ENCODE measurements around the gene RARS2.

The RARS2 gene

GRCh38 chr6:87574237-87574804 is 15.5 kb downstream of the RARS2 start:
- DNase-seq (ENCODE audit: low spot score) (no peak), FAIRE-seq (no peak)

DNA sequence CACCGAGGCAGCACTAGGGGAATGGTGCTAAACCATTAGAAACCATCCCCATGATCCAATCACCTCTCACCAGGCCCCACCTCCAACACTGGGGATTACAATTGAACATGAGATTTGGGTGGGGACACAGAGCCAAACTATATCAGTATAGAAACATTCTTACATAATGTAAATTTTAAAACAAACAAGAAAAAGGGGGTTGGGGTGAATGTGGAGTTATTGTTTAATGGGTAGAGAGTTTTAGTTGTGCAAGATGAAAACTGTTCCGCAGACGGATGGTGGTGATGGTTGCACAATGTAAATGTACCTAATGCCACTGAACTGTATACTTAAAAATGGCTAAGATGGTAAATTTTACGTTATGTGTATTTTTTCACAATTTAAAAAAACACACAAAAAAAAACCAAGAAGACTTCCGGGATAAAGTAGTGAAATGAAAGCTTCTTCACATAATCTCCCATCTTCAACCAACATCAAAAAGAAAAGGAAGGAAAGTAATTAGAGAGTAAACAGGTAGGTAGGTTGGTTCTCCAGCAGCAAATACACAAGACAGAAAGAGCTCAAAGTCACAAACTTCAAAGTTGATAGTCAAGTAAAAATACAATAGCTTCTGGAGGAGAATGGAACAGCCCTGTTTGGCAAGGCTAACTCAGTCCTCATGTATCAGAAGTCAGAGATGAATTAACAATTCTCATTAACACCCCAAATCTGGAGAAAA is 16.3 kb downstream of the RARS2 start:
- DNase-seq (ENCODE audit: low spot score) = no peak
- FAIRE-seq = no peak

- DNase-seq (ENCODE audit: low spot score) (no peak), FAIRE-seq (no peak)
Measured at GRCh38 chr6:87572883-87573282, 16.9 kb downstream of the RARS2 start.

- FAIRE-seq (no peak), DNase-seq (ENCODE audit: low spot score) (no peak)
Measured at GRCh38 chr6:87572021-87572420, 17.8 kb downstream of the RARS2 start.

DNA sequence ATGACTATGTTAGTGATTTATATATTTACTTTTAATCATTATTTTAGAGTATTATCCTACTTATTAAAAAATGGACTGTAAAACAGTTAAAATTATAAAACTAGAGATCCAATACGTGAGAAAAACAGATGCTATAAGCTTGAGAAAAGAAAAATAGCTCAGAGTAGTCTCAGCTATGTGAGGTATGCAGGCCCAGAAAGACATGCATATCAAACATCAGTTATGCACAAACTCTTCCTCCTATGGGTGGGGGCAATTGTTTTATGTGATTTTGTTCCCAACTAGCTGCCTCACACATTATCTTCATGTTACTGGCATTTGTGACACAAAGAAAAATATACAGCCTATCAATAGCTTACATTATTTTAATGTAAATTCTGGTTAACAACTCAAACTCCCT is 28.8 kb downstream of the RARS2 start:
- FAIRE-seq (no peak), DNase-seq (ENCODE audit: low spot score) (no peak)

DNA sequence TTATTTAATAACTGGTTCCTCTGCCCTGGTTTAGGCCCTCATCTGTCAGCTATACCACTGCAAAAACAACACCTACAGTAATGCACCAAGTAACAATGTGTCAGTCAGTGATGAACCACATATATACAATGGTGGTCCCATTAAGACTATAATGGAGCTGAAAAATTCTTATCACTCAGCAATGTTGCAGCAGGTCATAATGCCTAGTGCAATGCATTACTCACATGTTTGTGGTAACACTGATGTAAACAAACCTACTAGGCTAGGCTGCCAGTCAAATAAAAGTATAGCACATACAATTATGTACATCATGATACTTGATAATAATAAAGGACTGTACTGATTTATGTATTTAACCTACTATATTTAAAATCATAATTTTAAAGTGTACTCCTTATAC is 31.3 kb downstream of the RARS2 start:
- no peak for DNase-seq (ENCODE audit: low spot score)
- no peak for FAIRE-seq

- DNase-seq (ENCODE audit: low spot score) (no peak), FAIRE-seq (no peak)
Measured at GRCh38 chr6:87555506-87555905, 34.3 kb downstream of the RARS2 start.

- DNase-seq (ENCODE audit: low spot score) (no peak), FAIRE-seq (no peak)
Measured at GRCh38 chr6:87553159-87553765, 36.5 kb downstream of the RARS2 start.

GRCh38 chr6:87551799-87552198 is 38.0 kb downstream of the RARS2 start:
- FAIRE-seq = no peak

DNA sequence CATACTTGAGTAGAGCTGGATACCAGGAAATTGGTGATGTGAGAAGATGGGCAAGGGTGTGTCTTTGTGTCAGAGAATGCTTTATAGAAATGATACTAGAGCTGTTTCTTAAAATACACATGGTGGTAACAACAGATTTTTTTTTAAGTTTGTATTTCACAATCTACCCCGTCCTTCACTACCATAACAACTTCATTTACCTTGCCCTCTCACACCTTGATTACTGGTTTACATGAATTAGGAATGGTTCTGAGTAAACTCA is 45.4 kb downstream of the RARS2 start:
- DNase-seq (ENCODE audit: low spot score) (no peak), FAIRE-seq (no peak)

More at GRCh38 chr6:87551799-87552198, 38.0 kb downstream of the RARS2 start:
- no peak for DNase-seq (ENCODE audit: low spot score)

DNA sequence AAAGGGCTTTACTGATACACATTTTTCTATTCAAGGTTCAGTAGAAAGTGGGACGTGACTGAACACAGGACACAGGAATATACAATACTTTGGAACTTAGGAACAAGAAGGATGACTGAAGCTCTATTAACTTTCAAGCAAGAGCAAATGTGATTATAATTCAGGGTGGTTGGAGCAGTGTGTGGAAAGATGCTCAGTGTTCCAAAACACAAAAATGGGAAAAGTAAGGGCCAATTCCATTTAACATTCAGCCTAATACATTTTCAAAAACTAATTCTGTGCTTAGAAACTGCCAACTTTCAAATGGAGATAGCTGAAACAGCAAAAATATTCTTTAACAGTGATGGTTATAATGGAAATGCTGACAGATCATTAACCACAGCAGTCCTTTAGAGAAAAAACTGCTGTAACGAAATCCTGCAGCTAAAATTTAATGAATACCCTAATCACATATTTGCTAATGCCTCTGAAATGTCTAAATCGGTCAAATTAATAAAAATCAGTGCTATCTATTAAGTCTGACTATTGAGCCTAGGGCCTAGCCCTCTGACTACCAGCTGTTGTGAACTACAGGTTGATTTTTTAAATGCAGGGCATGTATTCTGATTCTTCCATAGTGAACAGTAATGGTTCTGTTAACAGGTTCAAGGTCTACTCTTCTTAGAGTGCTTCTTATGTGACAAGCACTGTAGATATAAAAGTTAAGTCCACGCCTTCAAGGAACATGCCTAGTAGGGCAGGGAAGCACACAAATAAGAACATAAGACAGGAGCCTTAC is 45.9 kb downstream of the RARS2 start:
- DNase-seq (ENCODE audit: low spot score) (no peak), FAIRE-seq (no peak)

- no peak for DNase-seq (ENCODE audit: low spot score)
- FAIRE-seq = no peak
Measured at GRCh38 chr6:87541744-87542143, 48.0 kb downstream of the RARS2 start.

GRCh38 chr6:87541041-87541440 is 48.7 kb downstream of the RARS2 start:
- DNase-seq (ENCODE audit: low spot score) (no peak), FAIRE-seq (no peak)

DNA sequence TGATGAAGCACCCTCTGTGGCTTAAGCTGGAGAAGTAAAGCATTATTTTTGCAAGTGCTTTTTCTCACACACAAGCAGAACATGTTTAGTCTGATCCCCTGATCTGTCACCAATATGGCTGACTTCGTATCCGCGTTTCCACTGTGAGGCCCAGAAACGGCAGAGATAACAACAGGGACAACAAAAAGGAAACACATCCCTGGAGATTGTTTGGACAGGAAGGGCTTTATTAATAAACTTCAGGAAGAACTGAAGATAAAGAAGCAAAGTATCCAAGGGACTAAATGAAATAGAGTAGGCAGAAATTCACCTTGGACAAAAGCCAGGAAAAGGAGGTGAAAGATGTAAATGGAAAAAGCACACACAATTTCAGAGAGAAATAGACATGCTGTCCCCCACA is 49.2 kb downstream of the RARS2 start:
- DNase-seq (ENCODE audit: low spot score) (no peak), FAIRE-seq (no peak)

DNA sequence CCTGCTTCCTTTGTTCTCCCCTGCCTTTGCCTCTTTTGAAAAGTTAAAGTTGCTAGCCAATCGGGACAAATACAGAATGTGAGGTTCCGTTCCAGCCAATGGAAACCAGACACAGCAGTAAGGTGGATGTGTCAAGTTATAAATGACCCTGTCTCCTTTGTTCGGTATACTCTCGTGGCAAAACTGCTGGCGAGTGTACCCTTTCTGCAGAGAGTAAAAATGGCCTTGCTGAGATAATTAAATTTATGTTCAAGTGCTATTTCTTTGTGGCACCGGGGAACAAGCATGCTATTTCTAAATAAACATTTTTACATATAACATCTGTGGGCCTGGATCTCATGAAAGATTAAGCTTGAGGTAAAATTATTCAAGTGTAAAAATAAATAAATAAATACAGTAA is 50.2 kb downstream of the RARS2 start:
- FAIRE-seq (no peak), DNase-seq (ENCODE audit: low spot score) (no peak)

GRCh38 chr6:87538510-87539260 is 51.1 kb downstream of the RARS2 start:
- FAIRE-seq = no peak
- no peak for DNase-seq (ENCODE audit: low spot score)

GRCh38 chr6:87534377-87535047 is 55.3 kb downstream of the RARS2 start:
- no peak for DNase-seq (ENCODE audit: low spot score)
- FAIRE-seq = no peak

- no peak for FAIRE-seq
- no peak for DNase-seq (ENCODE audit: low spot score)
Measured at GRCh38 chr6:87529221-87529620, 60.6 kb downstream of the RARS2 start.

GRCh38 chr6:87522686-87523085 is 67.1 kb downstream of the RARS2 start:
- no peak for DNase-seq (ENCODE audit: low spot score)
- no peak for FAIRE-seq

GRCh38 chr6:87518453-87518852 is 71.3 kb downstream of the RARS2 start:
- FAIRE-seq (no peak), DNase-seq (ENCODE audit: low spot score) (no peak)

GRCh38 chr6:87514831-87515230 is 75.0 kb downstream of the RARS2 start:
- no peak for DNase-seq (ENCODE audit: low spot score)
- no peak for FAIRE-seq
